SK-N-SH treated with all-trans-retinoic acid at 6 μM for 48 hours (cell line): ENCODE results near the gene RALB.

Experiments used
- ATAC-seq: fragments of 200-7000 bp; cut with Tn5 transposase; 3 replicates; pipeline ENCODE4 v1.9.1; 2020; ENCODE audit warnings: mild to moderate bottlenecking, moderate library complexity
- ARNTL ChIP-seq: fragments of 450-650 bp; formaldehyde crosslinking; IDR thresholded peaks from 2 replicates; pipeline ENCODE4 v1.5.0; 2020; ENCODE audit warnings: low read depth, mild to moderate bottlenecking, moderate library complexity, borderline replicate concordance
- BACH2 ChIP-seq: fragments of 250-450 bp; sonication (Bioruptor Pico); IDR thresholded peaks from 2 replicates; pipeline ENCODE4 v1.9.0; 2021; ENCODE audit warnings: mild to moderate bottlenecking, borderline replicate concordance
- CREB5 ChIP-seq: fragments of 250-450 bp; sonication (Bioruptor Pico); IDR thresholded peaks from 2 replicates; pipeline ENCODE4 v1.5.1; 2020; ENCODE audit warnings: low read depth, mild to moderate bottlenecking, moderate library complexity
- CSDC2 ChIP-seq: fragments of 250-450 bp; sonication (Bioruptor Pico); IDR thresholded peaks from 2 replicates; pipeline ENCODE4 v1.5.0; 2020; ENCODE audit warnings: mild to moderate bottlenecking, moderate library complexity
- ESRRG ChIP-seq: fragments of 250-450 bp; sonication (Bioruptor Pico); IDR thresholded peaks from 2 replicates; pipeline ENCODE4 v1.6.1; 2021; ENCODE audit warnings: mild to moderate bottlenecking
- GLIS3 ChIP-seq: fragments of 250-450 bp; sonication (Bioruptor Pico); IDR thresholded peaks from 2 replicates; pipeline ENCODE4 v1.5.0; 2020; ENCODE audit warnings: mild to moderate bottlenecking, moderate library complexity
- ISL1 ChIP-seq: fragments of 250-450 bp; sonication (Bioruptor Pico); IDR thresholded peaks from 2 replicates; pipeline ENCODE4 v2.1.2; 2022; ENCODE audit warnings: mild to moderate bottlenecking, moderate library complexity
- PPARA ChIP-seq: fragments of 250-450 bp; sonication (Bioruptor Pico); IDR thresholded peaks from 2 replicates; pipeline ENCODE4 v1.5.0; 2020; ENCODE audit warnings: mild to moderate bottlenecking, borderline replicate concordance
- RARB ChIP-seq: fragments of 250-450 bp; sonication (Bioruptor Pico); IDR thresholded peaks from 2 replicates; pipeline ENCODE4 v1.8.0; 2021; ENCODE audit warnings: mild to moderate bottlenecking, moderate library complexity
- SNAI2 ChIP-seq: fragments of 250-450 bp; sonication (Bioruptor Pico); IDR thresholded peaks from 2 replicates; pipeline ENCODE4 v1.5.0; 2020; ENCODE audit warnings: mild to moderate bottlenecking, moderate library complexity
- TCF4 ChIP-seq: fragments of 250-450 bp; sonication (Bioruptor Pico); IDR thresholded peaks from 2 replicates; pipeline ENCODE4 v1.8.0; 2021; ENCODE audit warnings: mild to moderate bottlenecking, moderate library complexity, borderline replicate concordance
- TOX ChIP-seq: fragments of 250-450 bp; sonication (Bioruptor Pico); IDR thresholded peaks from 2 replicates; pipeline ENCODE4 v1.8.0; 2021; ENCODE audit warnings: mild to moderate bottlenecking, moderate library complexity, borderline replicate concordance
- ZC3H10 ChIP-seq: fragments of 250-450 bp; sonication (Bioruptor Pico); IDR thresholded peaks from 2 replicates; pipeline ENCODE4 v1.5.1; 2021; ENCODE audit warnings: mild to moderate bottlenecking, moderate library complexity
- ZFP3 ChIP-seq: fragments of 250-450 bp; sonication (Bioruptor Pico); IDR thresholded peaks from 2 replicates; pipeline ENCODE4 v1.5.0; 2020; ENCODE audit warnings: mild to moderate bottlenecking, moderate library complexity
- ZFP30 ChIP-seq: fragments of 450-650 bp; formaldehyde crosslinking; IDR thresholded peaks from 2 replicates; pipeline ENCODE4 v1.5.0; 2022; ENCODE audit warnings: mild to moderate bottlenecking, moderate library complexity
- ZNF565 ChIP-seq: fragments of 450-650 bp; formaldehyde crosslinking; conservative IDR thresholded peaks from 2 replicates; pipeline ENCODE4 v1.5.0; 2020; ENCODE audit warnings: low read depth, mild to moderate bottlenecking, moderate library complexity
- ZNF70 ChIP-seq: fragments of 450-650 bp; formaldehyde crosslinking; IDR thresholded peaks from 2 replicates; pipeline ENCODE4 v1.5.0; 2020; ENCODE audit warnings: mild to moderate bottlenecking, moderate library complexity
- ZNF8 ChIP-seq: fragments of 450-650 bp; formaldehyde crosslinking; IDR thresholded peaks from 2 replicates; pipeline ENCODE4 v1.5.0; 2020; ENCODE audit warnings: mild to moderate bottlenecking, moderate library complexity
- TF ChIP-seq, protein P1 (sequence below): fragments of 250-450 bp; sonication (Bioruptor Pico); IDR thresholded peaks from 2 replicates; pipeline ENCODE4 v1.5.1; 2021; ENCODE audit warnings: mild to moderate bottlenecking, moderate library complexity
- TF ChIP-seq, protein P2 (sequence below): fragments of 250-450 bp; sonication (Bioruptor Pico); IDR thresholded peaks from 2 replicates; pipeline ENCODE4 v1.5.0; 2020; ENCODE audit warnings: mild to moderate bottlenecking, moderate library complexity

The RALB gene

DNA sequence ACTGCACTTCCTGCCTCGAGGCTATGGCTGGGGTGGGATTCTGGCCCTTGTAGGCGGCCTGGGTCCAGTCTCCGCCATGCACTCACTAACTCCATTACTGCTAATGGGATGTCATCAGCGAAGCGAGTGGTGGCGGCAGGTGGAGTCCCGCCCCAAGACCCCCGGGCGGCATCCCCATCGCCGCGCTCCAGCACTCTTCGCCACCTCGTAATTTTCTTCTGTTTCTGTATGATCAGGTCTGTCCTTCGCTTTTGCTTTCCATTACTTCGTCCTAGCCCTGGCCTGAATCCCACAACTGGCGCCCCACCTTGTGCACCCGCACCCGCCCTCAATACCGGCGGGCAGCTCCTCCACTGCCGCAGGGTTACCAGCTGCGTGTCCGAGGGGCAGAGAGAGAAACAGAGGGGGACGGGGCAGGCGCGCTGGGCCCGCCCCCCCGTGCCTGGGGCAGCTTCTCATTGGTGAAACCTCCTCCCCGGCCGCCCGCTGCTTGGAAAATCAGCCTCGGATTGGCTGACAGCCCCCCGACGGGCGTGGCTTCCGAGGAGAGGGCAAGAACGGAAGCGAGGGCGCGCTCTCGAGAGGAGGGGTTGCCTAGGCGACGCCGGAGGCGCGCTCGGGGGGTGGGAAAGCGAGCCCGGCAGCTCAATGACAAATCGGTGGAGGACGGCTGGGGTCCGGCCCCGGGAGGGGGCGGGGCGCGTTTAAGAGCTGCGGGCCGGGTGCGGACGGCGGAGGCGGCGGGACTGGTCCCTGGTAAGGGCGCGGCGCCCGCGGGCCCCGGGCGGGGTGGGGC lies at the start of gene RALB:
RALB (plus strand) TSS at position 628 of the 796 bp plus-strand sequence. CDS start 25,813 bp downstream, outside the sequence.
- ATAC-seq = peak; percentile 93
- TF ChIP-seq ZFP3 (CRISPR knock-in tag) = no peak
- TF ChIP-seq ZFP30 (CRISPR knock-in tag) = no peak
- TF ChIP-seq, protein P1, sequence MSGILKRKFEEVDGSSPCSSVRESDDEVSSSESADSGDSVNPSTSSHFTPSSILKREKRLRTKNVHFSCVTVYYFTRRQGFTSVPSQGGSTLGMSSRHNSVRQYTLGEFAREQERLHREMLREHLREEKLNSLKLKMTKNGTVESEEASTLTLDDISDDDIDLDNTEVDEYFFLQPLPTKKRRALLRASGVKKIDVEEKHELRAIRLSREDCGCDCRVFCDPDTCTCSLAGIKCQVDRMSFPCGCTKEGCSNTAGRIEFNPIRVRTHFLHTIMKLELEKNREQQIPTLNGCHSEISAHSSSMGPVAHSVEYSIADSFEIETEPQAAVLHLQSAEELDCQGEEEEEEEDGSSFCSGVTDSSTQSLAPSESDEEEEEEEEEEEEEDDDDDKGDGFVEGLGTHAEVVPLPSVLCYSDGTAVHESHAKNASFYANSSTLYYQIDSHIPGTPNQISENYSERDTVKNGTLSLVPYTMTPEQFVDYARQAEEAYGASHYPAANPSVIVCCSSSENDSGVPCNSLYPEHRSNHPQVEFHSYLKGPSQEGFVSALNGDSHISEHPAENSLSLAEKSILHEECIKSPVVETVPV = 0 out of 2 replicates have a peak, but pooled peaks have one; percentile 15

DNA sequence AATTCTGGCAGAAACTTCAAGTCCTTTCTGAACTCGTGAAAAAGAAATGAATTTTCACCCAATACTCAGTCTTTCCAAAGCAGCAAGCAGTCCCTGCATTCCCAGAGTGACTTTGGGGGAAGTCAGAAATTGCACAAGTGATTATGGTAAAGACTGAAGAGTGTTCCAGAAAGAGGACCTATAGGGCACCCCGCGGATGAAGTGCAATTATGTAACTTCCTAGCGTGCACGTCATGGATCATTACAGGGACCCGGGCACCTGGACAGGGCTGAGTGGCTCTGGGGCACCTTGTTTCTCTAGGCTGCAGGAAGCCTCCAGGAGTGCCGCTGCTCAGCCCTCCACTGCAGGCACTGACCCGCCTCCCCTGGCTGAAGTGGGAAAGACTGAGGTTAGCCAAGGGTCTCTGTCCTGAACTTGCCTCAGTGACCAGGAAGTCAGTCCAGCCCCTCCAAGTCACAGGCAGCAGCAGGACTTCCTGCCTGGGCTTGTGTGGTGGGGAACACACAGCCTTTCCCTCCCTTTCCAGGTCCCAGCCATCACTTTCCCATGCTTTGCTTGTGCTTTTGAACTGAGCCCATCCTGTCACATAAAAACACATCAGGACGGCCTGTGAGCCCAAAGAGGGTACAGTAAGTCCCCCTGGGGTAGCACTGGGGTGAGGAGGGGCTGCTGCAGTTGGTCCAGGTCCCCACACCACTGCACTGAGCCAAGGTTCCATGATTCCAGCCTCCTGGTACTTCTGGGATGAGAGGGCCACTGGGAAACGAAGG lies 49.2 kb upstream of the RALB start:
- no peak for ATAC-seq
- TF ChIP-seq, protein P1 = no peak
- TF ChIP-seq ZNF70 = no peak
- TF ChIP-seq ZC3H10 (CRISPR knock-in tag) = no peak
- no peak for TF ChIP-seq ZFP30 (CRISPR knock-in tag)
- no peak for TF ChIP-seq GLIS3 (CRISPR knock-in tag)
- TF ChIP-seq PPARA = no peak
- no peak for TF ChIP-seq ARNTL (CRISPR knock-in tag)
- TF ChIP-seq ISL1 (CRISPR knock-in tag) = no peak
- TF ChIP-seq ZNF565 (CRISPR knock-in tag) = no peak
- no peak for TF ChIP-seq TOX (CRISPR knock-in tag)
- no peak for TF ChIP-seq BACH2
- no peak for TF ChIP-seq CSDC2 (CRISPR knock-in tag)

DNA sequence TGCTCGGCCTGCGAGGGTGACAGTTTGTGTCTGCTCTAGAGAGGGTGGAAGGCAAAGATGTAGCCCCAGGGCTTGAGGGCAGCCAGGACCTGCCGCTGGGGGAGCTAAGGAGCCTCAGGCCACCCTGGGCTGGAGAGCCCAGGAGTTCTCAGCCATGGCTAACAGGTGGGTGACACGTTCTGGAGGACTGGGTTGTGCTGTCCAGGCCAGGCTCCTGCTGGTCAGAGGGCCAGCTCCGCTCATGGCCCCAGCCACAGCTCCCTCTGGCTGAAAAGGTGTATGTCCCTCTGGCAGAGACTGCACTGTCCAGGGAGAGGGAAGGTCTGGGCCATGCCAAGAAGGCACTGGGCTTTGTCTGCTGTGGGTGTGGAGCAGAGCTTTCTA lies 48.6 kb upstream of the RALB start:
- TF ChIP-seq RARB = no peak
- TF ChIP-seq, protein P2, sequence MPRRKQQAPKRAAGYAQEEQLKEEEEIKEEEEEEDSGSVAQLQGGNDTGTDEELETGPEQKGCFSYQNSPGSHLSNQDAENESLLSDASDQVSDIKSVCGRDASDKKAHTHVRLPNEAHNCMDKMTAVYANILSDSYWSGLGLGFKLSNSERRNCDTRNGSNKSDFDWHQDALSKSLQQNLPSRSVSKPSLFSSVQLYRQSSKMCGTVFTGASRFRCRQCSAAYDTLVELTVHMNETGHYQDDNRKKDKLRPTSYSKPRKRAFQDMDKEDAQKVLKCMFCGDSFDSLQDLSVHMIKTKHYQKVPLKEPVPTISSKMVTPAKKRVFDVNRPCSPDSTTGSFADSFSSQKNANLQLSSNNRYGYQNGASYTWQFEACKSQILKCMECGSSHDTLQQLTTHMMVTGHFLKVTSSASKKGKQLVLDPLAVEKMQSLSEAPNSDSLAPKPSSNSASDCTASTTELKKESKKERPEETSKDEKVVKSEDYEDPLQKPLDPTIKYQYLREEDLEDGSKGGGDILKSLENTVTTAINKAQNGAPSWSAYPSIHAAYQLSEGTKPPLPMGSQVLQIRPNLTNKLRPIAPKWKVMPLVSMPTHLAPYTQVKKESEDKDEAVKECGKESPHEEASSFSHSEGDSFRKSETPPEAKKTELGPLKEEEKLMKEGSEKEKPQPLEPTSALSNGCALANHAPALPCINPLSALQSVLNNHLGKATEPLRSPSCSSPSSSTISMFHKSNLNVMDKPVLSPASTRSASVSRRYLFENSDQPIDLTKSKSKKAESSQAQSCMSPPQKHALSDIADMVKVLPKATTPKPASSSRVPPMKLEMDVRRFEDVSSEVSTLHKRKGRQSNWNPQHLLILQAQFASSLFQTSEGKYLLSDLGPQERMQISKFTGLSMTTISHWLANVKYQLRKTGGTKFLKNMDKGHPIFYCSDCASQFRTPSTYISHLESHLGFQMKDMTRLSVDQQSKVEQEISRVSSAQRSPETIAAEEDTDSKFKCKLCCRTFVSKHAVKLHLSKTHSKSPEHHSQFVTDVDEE (CRISPR knock-in tag) = no peak
- no peak for TF ChIP-seq ZNF8 (CRISPR knock-in tag)
- TF ChIP-seq PPARA = no peak
- TF ChIP-seq, all 23 proteins: peak for 0
- ATAC-seq = peak; percentile 26; the same call in 2 of the 3 replicates

DNA sequence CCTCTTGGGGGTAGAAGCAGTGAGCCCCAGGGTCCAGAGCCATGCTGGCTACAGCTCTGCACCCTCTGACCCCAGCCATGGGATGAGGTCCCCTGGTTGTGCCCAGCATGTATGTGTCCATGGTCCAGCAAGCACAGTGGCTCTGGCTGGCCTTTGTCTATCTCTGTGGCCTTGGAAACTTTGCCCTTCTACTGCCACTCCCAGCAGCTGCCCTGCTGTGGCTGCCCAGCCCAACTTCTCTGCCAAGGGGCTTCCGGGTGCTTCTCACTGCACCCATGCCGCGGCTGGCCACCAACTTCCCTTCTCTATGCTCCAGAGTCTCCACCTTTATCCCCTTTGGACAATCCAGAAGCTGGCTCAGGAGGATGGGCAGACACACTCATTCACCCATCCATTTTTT lies 48.2 kb upstream of the RALB start:
- ATAC-seq = no peak
- TF ChIP-seq TOX (CRISPR knock-in tag) (no peak), ZFP30 (CRISPR knock-in tag) (no peak), PPARA (no peak), CREB5 (CRISPR knock-in tag) (no peak), ZNF8 (CRISPR knock-in tag) (no peak), ZNF70 (no peak), ZFP3 (CRISPR knock-in tag) (no peak), GLIS3 (CRISPR knock-in tag) (no peak), TCF4 (CRISPR knock-in tag) (no peak), ZC3H10 (CRISPR knock-in tag) (no peak), SNAI2 (CRISPR knock-in tag) (no peak), ESRRG (no peak), RARB (no peak), BACH2 (no peak)
- TF ChIP-seq, protein P2 (CRISPR knock-in tag) = no peak
- TF ChIP-seq, protein P1 = no peak
